Neural cell (in vitro differentiated cells): ENCODE results near the gene ORC3. TPM values are rescaled to one million over a fixed set of nuclear protein-coding genes. Genes with fewer than 3 reads are reported as not detected.
"Not testable (repeated sequence)": the region's sequence is repeated elsewhere in the genome, so short reads cannot be mapped to it uniquely, and the experiment has no call there.

ENCODE experiments used
- H2AFZ ChIP-seq: fragments of 200-600, 300-800 bp; sonication (generic), shearing (Covaris generic); 2 replicates; pipeline ENCODE4 v1.6.0; 2014; ENCODE audit warnings: low read depth, mild to moderate bottlenecking, antibody characterized with exemption, low read length, moderate library complexity
- H3F3A ChIP-seq: fragments of 200-600 bp; shearing (Covaris generic); 2 replicates; pipeline ENCODE4 v1.6.1; 2016; ENCODE audit warnings: mild to moderate bottlenecking, moderate library complexity, mixed read lengths, antibody characterized with exemption, low read length; ENCODE audit not compliant: insufficient read depth, poor library complexity, severe bottlenecking
- H3K27ac ChIP-seq: fragments of 200-600, 300-800 bp; sonication (generic), shearing (Covaris generic); 2 replicates; pipeline ENCODE4 v1.5.1; 2014; ENCODE audit warnings: mild to moderate bottlenecking, low read length, moderate library complexity
- H3K27me3 ChIP-seq: fragments of 300-800, 200-600 bp; sonication (generic), shearing (Covaris generic); 2 replicates; pipeline ENCODE4 v1.6.0; 2014; ENCODE audit warnings: mild to moderate bottlenecking, low read depth, low read length, moderate library complexity; ENCODE audit not compliant: insufficient read depth
- H3K36me3 ChIP-seq: fragments of 300-800, 200-600 bp; sonication (generic), shearing (Covaris generic); 2 replicates; pipeline ENCODE4 v1.5.1; 2014; ENCODE audit warnings: mild to moderate bottlenecking, antibody characterized with exemption, low read length, moderate library complexity; ENCODE audit not compliant: insufficient read depth
- H3K4me2 ChIP-seq: fragments of 300-800, 200-600 bp; sonication (generic), shearing (Covaris generic); 2 replicates; pipeline ENCODE4 v1.6.0; 2014; ENCODE audit warnings: mild to moderate bottlenecking, low read length
- H3K4me3 ChIP-seq: fragments of 300-800, 200-600 bp; sonication (generic), shearing (Covaris generic); 2 replicates; pipeline ENCODE4 v1.5.1; 2014; ENCODE audit warnings: mild to moderate bottlenecking, low read length, moderate library complexity
- H3K79me2 ChIP-seq: fragments of 200-600 bp; shearing (Covaris generic); replicated peaks from 2 replicates; pipeline ENCODE4 v1.6.0; 2014; ENCODE audit warnings: mild to moderate bottlenecking, low read length, moderate library complexity; ENCODE audit not compliant: insufficient read depth
- H3K9ac ChIP-seq: fragments of 300-800, 200-600 bp; sonication (generic), shearing (Covaris generic); 2 replicates; pipeline ENCODE4 v1.6.1; 2016; ENCODE audit warnings: mild to moderate bottlenecking, low read length, mixed read lengths
- H3K9me2 ChIP-seq: fragments of 200-600 bp; shearing (Covaris generic); 2 replicates; pipeline ENCODE4 v1.6.1; 2016; ENCODE audit warnings: mild to moderate bottlenecking, low read length, mixed read lengths; ENCODE audit not compliant: insufficient read depth
- H3K9me3 ChIP-seq: fragments of 200-600, 300-800 bp; sonication (generic), shearing (Covaris generic); 2 replicates; pipeline ENCODE4 v1.6.1; 2016; ENCODE audit warnings: mild to moderate bottlenecking, mixed run types, low read length, moderate library complexity, mixed read lengths
- H4K20me1 ChIP-seq: fragments of 200-600 bp; shearing (Covaris generic); 2 replicates; pipeline ENCODE4 v1.6.1; 2016; ENCODE audit warnings: mild to moderate bottlenecking, mixed run types; ENCODE audit not compliant: insufficient read depth
- CTCF ChIP-seq: fragments of 450-650 bp; IDR thresholded peaks from 2 replicates; pipeline ENCODE4 v1.5.1; 2014; ENCODE audit warnings: antibody characterized with exemption, mild to moderate bottlenecking, moderate library complexity; ENCODE audit not compliant: poor library complexity, severe bottlenecking
- REST ChIP-seq: IDR thresholded peaks from 2 replicates; pipeline ENCODE4 v1.6.1; 2012; ENCODE audit warnings: borderline replicate concordance
- polyA plus RNA-seq: library from polyadenylated mRNA; depleted of rRNA; stranded (reverse); fragments of >200 nt; gene quantifications from 2 replicates; pipeline ENCODE4 v1.2.3, GENCODE V29; 2014

ORC3 gene
- polyA plus RNA-seq, 1 donor from 2014 or later: 43.7 TPM

- H3K27me3 ChIP-seq, H2AFZ ChIP-seq, H3K9me3 ChIP-seq, H3K36me3 ChIP-seq, H3K79me2 ChIP-seq, H3K27ac ChIP-seq, H3K9ac ChIP-seq, H3K4me2 ChIP-seq, H3K4me3 ChIP-seq, H3K9me2 ChIP-seq, H4K20me1 ChIP-seq, H3F3A ChIP-seq: not testable (repeated sequence)
Observed at GRCh38 chr6:87708581-87709427, 118.9 kb downstream of the ORC3 start.

- H3K9ac ChIP-seq: no peak overlapping the region
Observed at GRCh38 chr6:87710090-87710489, 120.2 kb downstream of the ORC3 start.

GRCh38 chr6:87712713-87713112, 122.8 kb downstream of the ORC3 start:
- H3K27me3 ChIP-seq, H2AFZ ChIP-seq, H3F3A ChIP-seq, H3K36me3 ChIP-seq, H3K4me3 ChIP-seq, H3K79me2 ChIP-seq, H3K9me2 ChIP-seq, H3K4me2 ChIP-seq, H3K9ac ChIP-seq, H3K27ac ChIP-seq, H3K9me3 ChIP-seq, H4K20me1 ChIP-seq: not testable (repeated sequence)

More at GRCh38 chr6:87710090-87710489, 120.2 kb downstream of the ORC3 start:
- no peak overlapping the region for H3K4me3 ChIP-seq
- H3F3A ChIP-seq: no peaks in the 10 kb centered on the region
- no peaks in the 10 kb centered on the region for H3K9me3 ChIP-seq
- H2AFZ ChIP-seq: no peak overlapping the region
- no peak overlapping the region for H3K27ac ChIP-seq
- no peaks in the 10 kb centered on the region for H3K27me3 ChIP-seq
- no peaks in the 10 kb centered on the region for H3K9me2 ChIP-seq
- no peaks in the 10 kb centered on the region for H3K36me3 ChIP-seq
- no peak overlapping the region for H3K4me2 ChIP-seq
- TF ChIP-seq REST: no peak
- TF ChIP-seq CTCF: no peak
- H4K20me1 ChIP-seq: no peaks in the 10 kb centered on the region
- H3K79me2 ChIP-seq: no peaks in the 10 kb centered on the region
